ENCODE data around the gene ANKRD18A. TPM values are rescaled to one million over a fixed set of nuclear protein-coding genes. Genes with fewer than 3 reads are reported as not detected.

Gene ANKRD18A
- total and polyA plus RNA-seq, 2 donors (not counting 1 experiment from before 2014, with no cell fraction given): not detected

GRCh38 chr9:38634315-38634714, 13.9 kb upstream of the ANKRD18A start:
- no peak overlapping the region for H3K4me3 Mint-ChIP-seq
- no peak overlapping the region for H3K4me2 ChIP-seq (replicated peaks; ENCODE audit: low read depth, low read length, poor library complexity, severe bottlenecking)
- no peak overlapping the region for H3K9ac ChIP-seq (ENCODE audit: low read length)
- H3K36me3 ChIP-seq (replicated peaks in 1 of 2; ENCODE audit: control extremely low read depth in 1 of 2, control insufficient read depth in 1 of 2, extremely low read depth in 1 of 2, insufficient read depth in 2 of 2, low read length in 1 of 2): no peaks in the 10 kb centered on the region
- H3K4me1 Mint-ChIP-seq: no peaks in the 10 kb centered on the region
- no peaks in the 10 kb centered on the region for H3K9me3 Mint-ChIP-seq (ENCODE audit: insufficient read depth)
- H2AFZ ChIP-seq (ENCODE audit: insufficient read depth, low read depth, low read length, poor library complexity, severe bottlenecking): no peak overlapping the region
- no peaks in the 10 kb centered on the region for H3K27me3 ChIP-seq (replicated peaks in 1 of 4; ENCODE audit: control extremely low read depth in 1 of 4, control insufficient read depth in 3 of 4, insufficient read depth in 4 of 4, low read length in 3 of 4)
- no peak overlapping the region for H3K4me3 ChIP-seq (ENCODE audit: control extremely low read depth in 1 of 5, extremely low read depth in 1 of 5, insufficient read depth in 1 of 5, low read depth in 2 of 5, low read length in 4 of 5)
- no peaks in the 10 kb centered on the region for H3K79me2 ChIP-seq (ENCODE audit: control insufficient read depth, insufficient read depth, low read length)
- H3K27ac ChIP-seq (ENCODE audit: low read length in 2 of 2): no peak overlapping the region
- ATAC-seq (ENCODE audit: low read depth) (no peak), DNase-seq (no peak)
- no peak for TF ChIP-seq CTCF (IDR thresholded peaks at IDR 0.05)
- TF ChIP-seq EZH2 (IDR thresholded peaks at IDR 0.05; ENCODE audit: borderline replicate concordance, insufficient read depth, low read depth, low read length, poor library complexity, severe bottlenecking): no peak
- no peaks in the 10 kb centered on the region for H3K9me3 ChIP-seq (ENCODE audit: control extremely low read depth in 1 of 3, control insufficient read depth in 2 of 3, insufficient read depth in 1 of 3, low read length in 2 of 3)
- no peaks in the 10 kb centered on the region for H4K20me1 ChIP-seq (ENCODE audit: control insufficient read depth, insufficient read depth, low read length, poor library complexity, severe bottlenecking)
- no peak overlapping the region for H3K27ac Mint-ChIP-seq
- intact Hi-C loops (cut with micrococcal nuclease): loop anchor here (2.0 kb wide), 1 partner anchor 18 kb away; no protein-coding TSS in a partner anchor
- CTCF ChIA-PET: no interaction called here
- no peaks in the 10 kb centered on the region for H3K4me1 ChIP-seq (ENCODE audit: control insufficient read depth in 2 of 2, insufficient read depth in 2 of 2, low read length in 2 of 2)
- peaks cover 8% of the 10 kb centered on the region for H3K27me3 Mint-ChIP-seq
- POLR2A ChIA-PET: no interaction called here
- no CpG with 5 or more reads among the region's 3 CpGs for WGBS (ENCODE audit: insufficient coverage)

- H3K9ac ChIP-seq (ENCODE audit: low read length): no peak overlapping the region
- H3K27me3 Mint-ChIP-seq: peaks cover 14% of the 10 kb centered on the region
- H3K4me1 Mint-ChIP-seq: peaks cover 3% of the 10 kb centered on the region
- H3K4me2 ChIP-seq (replicated peaks; ENCODE audit: low read depth, low read length, poor library complexity, severe bottlenecking): no peak overlapping the region
- POLR2A ChIA-PET: no interaction called here
- H3K4me3 Mint-ChIP-seq: no peak overlapping the region
- no peaks in the 10 kb centered on the region for H4K20me1 ChIP-seq (ENCODE audit: control insufficient read depth, insufficient read depth, low read length, poor library complexity, severe bottlenecking)
- CTCF ChIA-PET: no interaction called here
- no peak for ATAC-seq (ENCODE audit: low read depth)
- H3K9me3 Mint-ChIP-seq (ENCODE audit: insufficient read depth): peaks cover 3% of the 10 kb centered on the region
- H3K27me3 ChIP-seq (replicated peaks in 1 of 4; ENCODE audit: control extremely low read depth in 1 of 4, control insufficient read depth in 3 of 4, insufficient read depth in 4 of 4, low read length in 3 of 4): peaks cover 0 to 5% (median 2%) of the 10 kb centered on the region in 4 experiments
- no peaks in the 10 kb centered on the region for H3K36me3 ChIP-seq (replicated peaks in 1 of 2; ENCODE audit: control extremely low read depth in 1 of 2, control insufficient read depth in 1 of 2, extremely low read depth in 1 of 2, insufficient read depth in 2 of 2, low read length in 1 of 2)
- TF ChIP-seq CTCF (IDR thresholded peaks at IDR 0.05) (no peak), EZH2 (IDR thresholded peaks at IDR 0.05; ENCODE audit: borderline replicate concordance, insufficient read depth, low read depth, low read length, poor library complexity, severe bottlenecking) (no peak)
- H3K4me3 ChIP-seq (ENCODE audit: control extremely low read depth in 1 of 5, extremely low read depth in 1 of 5, insufficient read depth in 1 of 5, low read depth in 2 of 5, low read length in 4 of 5): no peak overlapping the region
- peaks cover 0 to 9% (median 3%) of the 10 kb centered on the region in 3 donors for H3K9me3 ChIP-seq (ENCODE audit: control extremely low read depth in 1 of 3, control insufficient read depth in 2 of 3, insufficient read depth in 1 of 3, low read length in 2 of 3)
- H3K27ac Mint-ChIP-seq: no peak overlapping the region
- no peak for DNase-seq
- no peak overlapping the region for H2AFZ ChIP-seq (ENCODE audit: insufficient read depth, low read depth, low read length, poor library complexity, severe bottlenecking)
- no peak overlapping the region for H3K27ac ChIP-seq (ENCODE audit: low read length in 2 of 2)
- WGBS (ENCODE audit: insufficient coverage): 95% methylated on average over 4 of the region's 4 CpGs
- no peaks in the 10 kb centered on the region for H3K4me1 ChIP-seq (ENCODE audit: control insufficient read depth in 2 of 2, insufficient read depth in 2 of 2, low read length in 2 of 2)
- H3K79me2 ChIP-seq (ENCODE audit: control insufficient read depth, insufficient read depth, low read length): no peaks in the 10 kb centered on the region
- intact Hi-C loops (cut with micrococcal nuclease): no loop called here
Measured at GRCh38 chr9:38629511-38629910, 9.1 kb upstream of the ANKRD18A start.
